Measurements from ENCODE around the gene ZFPM1.
"Not testable (repeated sequence)": the region's sequence is repeated elsewhere in the genome, so short reads cannot be mapped to it uniquely, and the experiment has no call there.

Gene ZFPM1

DNA sequence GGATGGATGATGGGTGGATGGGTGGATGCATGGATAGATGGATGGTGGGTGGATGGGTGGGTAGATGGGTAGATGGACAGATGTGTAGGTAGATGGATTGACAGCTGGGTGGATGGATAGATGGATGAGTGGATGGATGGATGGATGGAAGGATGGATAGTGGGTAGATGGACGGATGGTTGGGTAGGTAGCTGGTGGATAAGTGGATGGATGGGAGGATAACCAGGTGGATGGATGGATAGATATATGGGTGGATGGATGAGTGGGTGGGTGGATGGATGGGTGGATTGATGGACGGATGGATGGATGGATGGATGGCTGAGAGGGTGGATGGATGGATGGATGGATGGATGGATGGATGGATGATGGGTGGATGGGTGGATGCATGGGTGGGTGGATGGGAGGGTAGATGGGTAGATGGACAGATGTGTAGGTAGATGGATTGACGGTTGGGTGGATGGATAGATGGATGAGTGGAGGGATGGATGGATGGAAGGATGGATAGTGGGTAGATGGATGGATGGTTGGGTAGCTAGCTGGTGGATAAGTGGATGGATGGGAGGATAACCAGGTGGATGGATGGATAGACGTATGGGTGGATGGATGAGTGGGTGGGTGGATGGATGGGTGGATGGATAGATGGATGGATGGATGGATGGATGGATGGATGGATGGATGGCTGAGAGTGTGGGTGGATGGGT lies 65.5 kb downstream of the ZFPM1 start:
- not testable (repeated sequence) for DNase-seq

DNA sequence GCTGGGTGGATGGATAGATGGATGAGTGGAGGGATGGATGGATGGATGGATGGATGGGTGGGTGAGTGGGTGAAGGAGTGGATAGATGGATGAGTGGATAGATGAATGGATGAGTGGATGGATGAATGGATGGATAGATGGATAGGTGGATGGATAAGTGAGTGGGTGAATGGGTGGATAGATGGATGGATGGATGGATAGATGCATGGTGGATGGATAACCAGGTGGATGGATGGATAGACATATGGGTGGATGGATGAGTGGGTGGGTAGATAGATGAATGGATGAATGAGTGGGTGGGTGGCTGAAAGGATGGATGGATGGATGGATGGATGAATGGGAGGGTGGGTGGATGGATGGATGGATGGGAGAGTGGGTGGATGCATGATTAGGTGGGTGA lies 66.2 kb downstream of the ZFPM1 start:
- no peak for DNase-seq

DNA sequence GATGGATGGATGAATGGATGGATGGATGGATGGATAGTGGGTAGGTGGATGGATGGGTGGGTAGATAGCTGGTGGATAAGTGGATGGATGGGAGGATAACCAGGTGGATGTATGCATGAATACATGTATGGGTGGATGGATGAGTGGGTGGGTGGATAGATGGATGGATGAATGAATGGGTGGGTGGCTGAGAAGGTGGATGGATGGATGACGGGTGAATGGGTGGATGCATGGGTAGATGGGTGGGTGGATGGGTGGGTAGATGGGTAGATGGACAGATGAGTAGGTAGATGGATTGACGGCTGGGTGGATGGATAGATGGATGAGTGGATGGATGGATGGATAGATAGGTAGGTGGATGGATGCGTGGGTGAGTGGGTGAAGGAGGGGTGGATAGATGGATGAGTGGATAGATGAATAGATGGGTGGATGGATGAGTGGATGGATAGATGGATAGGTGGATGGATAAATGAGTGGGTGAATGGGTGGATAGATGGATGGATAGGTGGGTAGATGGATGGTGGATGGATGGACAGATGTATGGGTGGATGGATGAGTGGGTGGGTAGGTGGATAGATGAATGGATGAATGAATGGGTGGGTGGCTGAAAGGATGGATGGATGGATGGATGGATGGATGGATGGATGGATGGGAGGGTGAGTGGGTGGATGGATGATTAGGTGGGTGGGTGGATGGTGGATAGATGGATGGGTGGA lies 67.0 kb downstream of the ZFPM1 start:
- DNase-seq, result no peak

DNA sequence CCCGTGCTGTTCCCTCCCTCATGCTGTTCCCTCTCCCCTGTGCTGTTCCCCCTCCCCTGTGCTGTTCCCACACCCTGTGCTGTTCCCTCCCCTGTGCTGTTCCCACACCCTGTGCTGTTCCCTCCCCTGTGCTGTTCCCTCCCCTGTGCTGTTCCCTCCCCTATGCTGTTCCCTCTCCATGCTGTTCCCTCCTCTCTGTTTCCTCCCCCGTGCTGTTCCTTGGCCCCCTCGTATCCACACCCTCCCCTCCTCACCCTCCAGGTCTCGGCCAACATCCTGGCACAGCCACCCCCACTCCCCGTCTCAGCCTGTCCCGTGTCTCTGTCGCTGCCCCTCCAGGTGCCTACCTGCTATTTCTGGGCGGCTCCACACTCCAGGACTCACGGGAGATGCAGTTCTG lies 68.6 kb downstream of the ZFPM1 start:
- DNase-seq, result no peak

DNA sequence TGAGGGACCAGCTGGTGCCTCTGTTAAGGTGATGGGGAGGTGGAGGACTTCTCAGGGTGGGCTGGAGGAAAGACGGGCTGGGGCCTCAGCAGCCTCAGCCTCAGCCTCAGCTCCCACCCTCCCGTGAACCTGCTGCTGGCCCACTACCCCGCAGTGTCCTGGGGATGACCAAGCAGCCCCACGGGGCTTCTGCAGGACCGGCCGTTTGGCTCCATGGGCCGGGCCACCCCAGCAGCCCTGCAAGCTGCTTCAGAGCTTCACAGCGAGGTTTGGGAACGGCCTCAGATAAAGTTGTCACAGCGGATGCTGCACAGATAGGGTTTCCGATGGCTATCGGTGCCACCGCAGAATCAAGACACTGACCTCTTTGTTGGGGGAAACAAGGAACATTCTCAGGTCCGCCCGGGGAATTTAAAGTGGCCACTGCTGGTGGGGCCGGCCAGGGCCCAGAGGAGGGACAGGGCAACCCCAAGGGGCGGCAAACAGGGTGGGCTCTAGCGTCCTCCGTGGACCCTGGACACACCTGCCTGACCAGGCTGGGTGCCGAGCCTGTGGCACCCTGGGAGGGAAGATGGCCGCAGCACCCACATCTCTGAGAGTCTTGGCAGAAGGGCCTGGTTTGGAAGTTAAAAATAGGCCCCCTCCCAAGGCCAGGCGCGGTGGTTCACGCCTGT lies 69.3 kb downstream of the ZFPM1 start:
- no peak for DNase-seq

DNA sequence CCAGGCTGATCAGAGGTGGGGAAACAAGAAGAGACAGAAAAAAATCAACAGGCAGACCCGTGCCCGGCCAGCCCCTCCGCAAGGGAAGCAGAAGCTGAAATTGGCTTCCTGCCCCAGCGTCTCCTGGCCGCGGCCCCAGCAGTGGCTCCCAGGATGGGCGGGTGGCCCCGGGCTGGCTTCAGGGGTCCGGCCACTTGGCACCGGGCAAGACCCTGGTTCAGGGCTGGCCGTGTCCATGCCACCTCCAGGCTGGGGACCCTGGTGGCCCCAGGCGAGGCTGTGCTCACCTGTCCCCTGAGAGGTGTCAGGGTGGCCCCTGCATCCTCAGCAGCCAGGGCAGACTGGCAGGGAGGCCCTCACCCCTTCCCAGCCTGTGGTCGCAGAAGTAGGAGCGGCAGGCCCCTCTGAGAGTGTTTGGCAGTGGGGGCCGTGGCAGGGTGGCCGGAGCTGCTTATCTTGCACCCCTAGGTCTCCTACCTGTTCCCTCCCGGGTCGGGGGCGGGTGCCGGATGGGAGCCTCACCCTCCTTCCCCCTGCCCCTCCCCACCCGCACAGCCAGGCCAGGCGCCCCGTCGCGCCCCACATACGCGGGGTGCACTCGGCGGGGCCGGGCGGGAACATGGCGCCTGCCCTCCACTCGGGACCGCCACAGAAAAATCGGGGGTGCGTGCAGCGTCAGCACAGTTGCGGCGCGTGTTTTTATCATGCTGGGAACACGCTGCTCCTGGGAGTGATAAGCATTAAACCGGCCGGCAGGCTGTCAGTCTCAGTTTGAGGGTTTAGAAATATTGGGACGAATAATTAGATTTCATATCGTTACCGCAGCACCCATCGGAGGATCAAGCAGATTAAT lies 70.5 kb downstream of the ZFPM1 start:
- DNase-seq, result no peak

DNA sequence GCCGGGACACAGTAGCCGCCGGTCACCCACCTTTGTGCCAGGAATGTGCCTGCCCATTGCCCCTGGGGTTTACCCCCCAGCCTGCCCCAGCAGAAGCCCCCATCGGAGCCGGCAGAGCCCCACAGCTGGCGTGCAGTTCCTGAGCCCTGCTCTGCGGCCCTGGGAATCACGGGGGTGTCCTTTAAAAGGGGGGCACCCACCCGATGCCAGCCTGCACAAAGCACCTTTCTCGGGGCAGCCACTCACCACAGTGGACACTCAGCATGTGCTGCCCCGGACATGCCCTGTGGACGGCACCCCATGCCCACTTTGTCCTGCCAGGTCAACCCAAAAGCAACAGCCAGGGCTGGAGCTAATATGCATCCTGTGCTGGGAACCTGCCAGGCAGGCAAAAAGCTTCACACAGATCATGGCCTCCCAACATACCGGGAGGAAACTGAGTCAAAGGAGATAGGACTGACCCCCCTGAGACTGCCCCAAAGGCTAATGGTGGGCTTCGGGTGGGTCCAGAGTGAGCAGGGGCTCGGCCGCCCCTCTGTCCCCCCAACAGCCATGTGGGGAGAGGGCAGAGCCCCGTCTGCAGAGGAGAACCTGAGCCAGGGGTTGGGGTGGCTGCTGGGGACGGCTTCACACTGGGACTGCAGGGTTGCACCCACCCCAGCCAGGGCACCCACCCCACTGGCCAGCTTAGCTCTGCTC lies 71.3 kb downstream of the ZFPM1 start:
- no peak for DNase-seq

DNA sequence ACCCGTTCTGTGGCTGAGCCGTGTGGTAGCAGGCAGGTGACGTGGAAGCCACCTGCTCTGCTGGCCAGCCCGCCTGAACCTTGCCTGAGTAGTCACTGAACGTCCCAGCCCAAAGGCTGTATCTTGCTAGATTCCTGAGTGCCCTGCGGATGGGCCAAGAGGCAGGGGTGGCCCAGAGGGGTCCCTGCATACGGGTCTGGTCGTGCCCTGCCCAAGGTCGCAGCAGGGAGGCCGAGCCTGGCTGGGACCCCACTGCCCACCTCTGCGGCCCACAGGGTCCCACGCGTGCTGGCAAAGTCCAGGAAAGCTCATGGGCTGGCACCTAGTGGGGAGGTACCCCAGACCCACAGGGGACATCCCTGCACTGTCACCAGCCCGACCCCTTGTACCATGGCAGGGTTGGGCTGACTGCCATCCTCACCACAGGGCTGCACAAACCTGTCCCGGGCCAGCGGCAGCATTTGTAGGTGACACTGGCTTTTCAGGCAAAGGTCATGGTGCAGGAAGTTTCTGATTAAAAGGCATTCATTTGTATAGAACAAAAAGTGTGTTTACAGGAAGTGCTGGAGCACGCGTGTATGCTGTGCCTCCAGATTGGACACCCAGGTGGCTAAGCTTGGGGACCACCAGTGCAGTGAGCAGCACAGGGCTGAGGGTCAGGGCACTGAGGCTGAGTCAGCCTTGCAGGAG lies 72.0 kb downstream of the ZFPM1 start:
- no peak for DNase-seq

DNA sequence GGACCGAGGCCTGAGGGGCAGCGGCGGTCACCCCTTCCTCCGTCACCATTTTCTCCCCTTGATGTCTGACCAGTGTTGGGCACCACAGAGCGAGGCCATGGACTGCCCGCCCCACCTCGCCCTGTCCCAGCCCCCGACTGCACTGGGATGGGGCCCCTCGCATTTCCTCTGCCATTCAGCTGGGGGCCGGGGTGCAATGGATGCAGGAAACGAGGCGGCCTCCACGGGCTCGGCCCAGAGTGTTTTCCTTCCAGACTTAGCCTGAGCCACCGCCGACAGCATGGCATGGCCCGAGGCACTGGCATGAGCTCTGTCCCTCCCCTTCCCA lies 72.5 kb downstream of the ZFPM1 start:
- no peak for DNase-seq

DNA sequence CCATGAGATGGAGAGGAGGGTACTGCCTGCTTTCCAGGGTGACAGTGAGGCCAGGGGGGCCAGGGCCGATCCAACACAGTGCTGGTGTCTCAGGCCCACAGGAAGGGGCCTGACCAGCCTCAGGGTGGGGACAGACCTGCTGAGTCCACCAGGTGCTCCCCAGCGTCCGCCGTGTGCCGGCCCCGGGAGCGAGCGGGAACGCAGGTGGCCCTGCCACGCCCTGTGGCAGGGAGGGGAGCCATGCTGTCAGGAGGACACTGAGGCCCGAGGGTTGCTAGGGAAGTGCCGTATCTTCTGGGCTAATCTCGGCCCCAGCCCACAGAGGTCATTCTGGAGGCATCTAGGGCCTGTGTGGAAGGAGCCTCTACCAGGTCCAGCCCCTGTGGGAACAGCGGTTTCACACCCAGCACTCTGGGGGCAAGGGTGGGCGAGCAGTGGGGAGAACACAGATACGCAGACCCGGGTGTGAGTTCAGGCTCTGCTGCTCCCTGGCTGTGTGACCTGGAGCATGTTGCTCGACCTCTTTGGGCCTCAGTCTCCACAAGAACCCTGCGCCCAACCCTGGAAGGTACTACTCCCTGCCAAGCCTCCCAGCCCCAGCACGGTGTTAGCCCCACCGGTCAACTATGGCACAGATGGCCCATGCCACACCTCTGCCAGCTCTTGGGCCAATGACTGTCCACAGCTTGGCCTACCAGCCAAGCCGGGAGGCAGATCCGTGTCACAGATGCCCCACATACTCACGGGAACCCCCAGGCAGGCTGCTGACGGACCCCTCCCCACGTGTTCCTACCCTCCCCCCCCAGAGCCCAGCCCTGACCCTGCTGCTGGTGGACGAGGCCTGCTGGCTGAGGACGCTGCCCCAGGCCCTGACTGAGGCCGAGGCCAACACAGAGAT lies 73.2 kb downstream of the ZFPM1 start:
- no peak for DNase-seq

DNA sequence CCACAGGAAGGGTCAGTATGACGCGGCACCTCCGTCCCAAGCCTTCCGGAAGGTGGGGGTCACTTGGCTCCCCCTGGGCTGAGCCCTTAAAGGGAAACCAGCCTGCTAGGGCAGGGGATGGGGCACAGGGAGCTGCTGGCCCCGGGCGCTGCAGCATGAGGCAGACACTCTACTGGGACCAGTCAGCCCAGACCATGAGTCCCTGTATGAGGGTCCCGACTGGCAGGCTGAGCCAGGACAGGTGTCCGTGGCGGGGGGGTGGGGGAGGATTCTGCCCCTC lies 73.8 kb downstream of the ZFPM1 start:
- no peak for DNase-seq

DNA sequence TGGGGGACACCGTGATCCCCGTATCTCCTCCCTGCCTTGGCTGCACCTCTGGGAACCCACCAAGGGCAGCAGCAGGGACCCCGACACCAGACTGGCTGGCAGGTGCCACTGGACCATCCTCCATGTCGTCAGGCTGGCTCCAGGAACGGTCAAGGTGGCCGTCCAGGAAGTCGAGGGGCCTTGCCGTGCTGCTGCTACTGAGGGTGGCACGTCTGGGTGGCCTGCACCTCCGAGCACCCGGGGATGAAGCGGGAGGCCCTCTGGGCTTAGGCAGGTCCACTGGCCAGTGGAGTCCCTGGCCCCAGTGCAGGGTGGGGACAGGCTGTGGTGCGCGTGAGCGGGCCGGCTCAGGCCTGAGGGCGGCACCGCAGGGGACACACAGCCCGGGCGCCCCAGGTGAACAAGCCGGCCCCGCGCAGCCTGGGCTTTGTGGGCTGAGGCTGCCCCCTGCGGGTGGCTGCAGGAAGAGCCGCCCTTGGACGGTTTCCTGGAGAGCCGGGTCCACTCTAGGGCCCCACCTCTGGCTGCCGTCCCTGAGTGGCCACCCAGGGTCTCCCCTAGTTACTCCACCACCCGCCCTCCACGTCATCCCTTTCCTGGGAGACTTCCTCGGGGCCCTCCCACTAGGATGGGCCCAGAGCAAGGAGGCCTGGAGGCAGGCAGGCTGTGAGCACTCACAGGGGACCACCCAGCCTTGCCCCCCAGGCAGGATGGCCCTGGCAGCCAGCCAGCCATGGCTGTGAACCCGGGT lies 74.3 kb downstream of the ZFPM1 start:
- DNase-seq, result peak; percentile 71

DNA sequence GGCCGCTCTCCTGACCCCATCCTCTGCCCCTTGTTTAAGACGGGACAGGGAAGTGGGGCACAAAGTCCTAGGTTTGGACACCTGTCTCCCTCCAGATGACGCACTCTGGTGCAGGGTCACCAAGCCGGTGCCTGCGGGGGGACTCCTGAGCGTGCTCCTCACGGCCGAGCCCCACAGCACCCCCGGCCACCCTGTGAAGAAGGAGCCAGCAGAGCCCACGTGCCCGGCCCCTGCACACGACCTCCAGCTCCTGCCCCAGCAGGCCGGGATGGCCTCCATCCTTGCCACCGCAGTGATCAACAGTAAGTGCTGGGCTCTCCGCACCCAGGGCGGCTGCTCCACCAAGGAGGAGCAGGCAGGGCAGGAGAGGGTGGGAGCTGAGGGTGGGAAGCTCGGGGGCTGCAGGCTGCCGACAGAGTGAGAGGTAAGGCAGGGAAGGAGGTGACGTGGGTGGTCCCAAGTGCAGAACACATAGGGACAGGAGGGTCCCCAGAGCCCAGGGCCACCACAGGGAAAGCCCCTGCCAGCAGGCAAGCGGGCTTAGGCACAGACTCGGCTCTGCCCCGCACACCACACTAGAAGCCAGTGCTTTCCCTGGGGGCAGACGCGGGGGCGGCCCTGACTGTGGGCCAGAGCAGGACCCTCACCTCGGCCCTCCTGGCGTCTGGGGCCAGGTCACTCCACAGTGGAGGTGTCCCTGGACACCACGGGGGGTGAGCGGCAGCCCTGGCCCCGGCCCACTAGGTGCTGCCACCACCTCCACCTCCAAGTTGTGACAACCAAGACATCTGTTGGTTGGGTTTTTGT lies 75.1 kb downstream of the ZFPM1 start:
- DNase-seq, result no peak

DNA sequence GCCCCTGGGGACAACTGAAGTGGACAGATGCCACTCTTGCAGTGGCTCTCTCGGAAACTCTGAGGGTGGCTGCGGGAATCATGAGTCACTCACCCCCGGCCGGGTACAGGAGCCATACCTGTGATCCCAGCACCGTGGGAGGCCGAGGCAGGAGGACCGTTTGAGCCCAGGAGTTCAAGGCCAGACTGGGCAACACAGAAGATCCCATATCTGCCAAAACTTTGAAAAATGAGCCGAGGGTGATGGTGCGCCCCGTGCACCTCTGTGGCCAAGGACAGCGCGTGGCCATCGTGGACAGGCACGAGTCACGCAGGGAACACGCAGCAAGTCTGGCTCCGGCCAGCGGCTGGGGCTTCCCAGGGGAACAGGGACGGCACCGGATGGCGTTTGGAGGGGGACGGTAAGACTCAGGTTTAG lies 75.8 kb downstream of the ZFPM1 start:
- no peak for DNase-seq

DNA sequence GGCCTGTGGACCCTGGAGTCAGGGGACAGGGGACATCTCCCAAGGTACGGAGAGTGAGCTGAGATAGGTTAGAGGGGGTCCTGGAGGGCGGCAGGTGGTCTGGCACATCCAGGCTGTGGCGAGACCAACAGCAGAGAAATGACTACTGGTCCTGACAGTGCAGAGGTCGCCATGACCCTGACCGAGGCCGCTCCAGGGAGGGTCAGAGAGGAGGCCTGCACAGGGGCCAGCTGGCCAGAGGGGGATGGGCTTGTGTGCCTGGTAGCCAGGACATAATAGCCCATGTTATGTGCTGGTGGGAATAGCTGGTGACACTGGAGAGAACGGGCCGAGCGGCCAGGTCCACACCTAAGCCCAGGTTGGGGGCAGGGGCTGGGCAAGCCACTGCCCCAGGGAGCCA lies 76.5 kb downstream of the ZFPM1 start:
- no peak for DNase-seq

DNA sequence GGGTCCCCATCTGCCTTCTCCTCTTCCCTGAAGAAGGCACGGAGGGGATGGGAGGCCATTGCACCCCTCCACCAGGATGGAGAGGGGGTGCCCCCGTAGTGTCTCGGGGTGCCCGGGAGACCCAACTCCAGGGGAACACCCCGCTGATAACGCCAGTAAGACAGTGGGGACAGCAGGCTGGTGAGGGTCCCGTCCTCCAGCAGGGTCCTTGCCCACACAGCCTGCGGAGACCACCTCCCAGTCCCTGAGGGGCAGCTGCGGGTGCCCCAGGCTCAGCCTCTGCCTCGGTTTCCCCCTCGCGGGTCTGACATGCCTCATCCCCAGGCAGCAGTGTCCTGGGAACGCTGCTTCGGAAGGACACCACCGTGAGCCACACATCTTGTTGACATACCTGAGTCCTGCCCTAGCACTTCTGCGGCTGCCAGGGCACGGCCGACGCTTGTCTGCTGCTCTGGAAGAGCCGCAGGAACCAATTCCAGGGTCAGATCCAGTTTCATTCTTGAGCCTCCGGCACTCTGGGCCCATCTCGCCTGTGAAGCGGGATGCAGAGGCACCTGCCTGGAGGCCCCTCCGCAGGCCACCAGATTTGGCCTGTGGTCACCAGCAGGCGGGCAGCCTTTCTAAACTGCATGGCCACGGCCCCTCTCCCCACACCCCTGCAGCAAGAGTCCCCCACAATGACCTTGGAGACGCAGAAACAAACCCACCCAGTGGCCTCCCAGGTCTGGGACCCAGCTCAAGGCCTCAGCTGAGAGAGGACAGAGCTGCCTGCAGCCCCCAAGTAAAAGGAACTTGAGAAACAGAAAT lies 77.2 kb downstream of the ZFPM1 start:
- no peak for DNase-seq

DNA sequence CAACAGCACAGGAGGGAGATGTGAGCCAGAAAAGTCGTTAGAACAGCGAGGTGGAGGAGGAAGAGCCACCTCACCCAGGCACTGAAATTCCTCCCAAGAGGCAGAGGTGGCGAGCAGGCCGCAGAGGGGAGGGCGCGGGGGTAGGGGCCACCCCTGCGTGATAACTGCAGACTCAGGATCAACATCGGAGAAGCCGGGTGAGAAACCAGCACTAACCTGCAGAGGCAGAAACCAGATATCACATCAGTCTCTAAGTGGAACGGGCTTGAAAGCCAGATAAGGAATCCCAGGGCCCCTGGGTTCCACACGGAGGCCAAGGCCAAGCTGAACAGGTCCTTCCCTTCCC lies 77.8 kb downstream of the ZFPM1 start:
- no peak for DNase-seq

DNA sequence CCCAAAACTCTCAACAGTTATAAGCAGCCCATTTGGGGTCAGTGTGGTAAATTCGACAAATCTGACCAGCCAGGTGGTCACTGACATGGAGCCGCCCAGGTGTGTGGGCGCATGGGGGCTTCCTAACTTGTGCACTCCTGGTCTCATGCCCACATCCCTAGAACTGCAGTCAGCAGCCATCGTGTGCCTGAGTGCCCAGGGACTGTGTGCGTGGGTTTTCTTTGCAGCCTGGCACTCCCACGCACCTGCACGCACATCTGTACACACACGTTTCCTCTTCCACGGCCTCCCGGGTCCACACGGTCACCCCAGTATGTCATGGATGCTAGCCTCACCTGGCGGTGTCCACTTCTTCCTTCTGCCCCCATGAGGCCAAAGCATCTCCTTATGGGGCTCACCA lies 78.3 kb downstream of the ZFPM1 start:
- no peak for DNase-seq

DNA sequence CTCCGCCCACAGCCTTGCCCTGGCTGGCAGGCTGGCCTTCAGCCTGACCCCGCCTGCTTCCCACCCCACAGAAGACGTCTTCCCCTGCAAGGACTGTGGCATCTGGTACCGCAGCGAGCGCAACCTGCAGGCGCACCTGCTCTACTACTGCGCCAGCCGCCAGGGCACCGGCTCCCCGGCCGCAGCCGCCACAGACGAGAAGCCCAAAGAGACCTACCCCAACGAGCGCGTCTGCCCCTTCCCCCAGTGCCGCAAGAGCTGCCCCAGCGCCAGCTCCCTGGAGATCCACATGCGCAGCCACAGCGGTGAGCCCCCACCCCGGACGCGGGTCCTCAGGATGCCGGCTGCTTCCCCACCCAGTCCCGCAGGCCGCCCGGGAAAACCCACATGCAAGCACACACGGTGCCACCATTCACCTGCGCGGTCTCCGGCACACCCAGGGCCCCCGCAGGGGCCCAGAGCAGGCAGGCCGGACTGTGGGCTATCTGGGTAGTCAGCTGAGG lies 78.9 kb downstream of the ZFPM1 start:
- DNase-seq, result no peak

All from CD4-positive, alpha-beta T cell treated with Interleukin-6 for 4 hours (primary cell).